HG03135 (cell line): Measurements from ENCODE around the gene CSF2RB.

Source experiments
- ATAC-seq: cut with Tn5 transposase; IDR thresholded peaks from one replicate; pipeline ENCODE4 v1.9.1; 2021; ENCODE audit warnings: mild to moderate bottlenecking, moderate library complexity; ENCODE audit not compliant: unreplicated experiment

CSF2RB gene

GRCh38 chr22:36934418-36935312, 21.2 kb downstream of the CSF2RB start:
- no peak for ATAC-seq

GRCh38 chr22:36935313-36935610, 21.8 kb downstream of the CSF2RB start:
- no peak for ATAC-seq

GRCh38 chr22:36935694-36936093, 22.3 kb downstream of the CSF2RB start:
- no peak for ATAC-seq

GRCh38 chr22:36936362-36937116, 23.1 kb downstream of the CSF2RB start:
- no peak for ATAC-seq

- no peak for ATAC-seq
These were observed 24.0 kb downstream of the CSF2RB start for GRCh38 chr22:36937319-36938027.

- ATAC-seq = no peak
These were observed 24.6 kb downstream of the CSF2RB start for GRCh38 chr22:36938028-36938425.

GRCh38 chr22:36938886-36939285, 25.5 kb downstream of the CSF2RB start:
- ATAC-seq = no peak

- ATAC-seq = no peak
These were observed 27.2 kb downstream of the CSF2RB start for GRCh38 chr22:36940676-36941075.

GRCh38 chr22:36942556-36942955, 29.1 kb downstream of the CSF2RB start:
- ATAC-seq = no peak

GRCh38 chr22:36946421-36947158, 33.2 kb downstream of the CSF2RB start:
- no peak for ATAC-seq

- no peak for ATAC-seq
These were observed 35.1 kb downstream of the CSF2RB start for GRCh38 chr22:36948273-36949225.

GRCh38 chr22:36950797-36951590, 37.6 kb downstream of the CSF2RB start:
- no peak for ATAC-seq

GRCh38 chr22:36951746-36952145, 38.3 kb downstream of the CSF2RB start:
- no peak for ATAC-seq

GRCh38 chr22:36953239-36954080, 40.0 kb downstream of the CSF2RB start:
- no peak for ATAC-seq

GRCh38 chr22:36954251-36955014, 41.0 kb downstream of the CSF2RB start:
- no peak for ATAC-seq

- ATAC-seq = no peak
These were observed 42.3 kb downstream of the CSF2RB start for GRCh38 chr22:36955691-36956090.

- no peak for ATAC-seq
These were observed 44.9 kb downstream of the CSF2RB start for GRCh38 chr22:36958366-36958765.
